Immature natural killer cell (primary cell): ENCODE data around the gene AQP12B. TPM values are rescaled to one million over a fixed set of nuclear protein-coding genes. Genes with fewer than 3 reads are reported as not detected.
A peak's percentile ranks its signal among the peaks of the same experiment; 100 is the strongest.

Experiments used
- DNase-seq, 3 donors: peaks; one replicate each; pipeline ENCODE4 v3.0.0; 2022; ENCODE audit warnings: mixed read lengths in 1 of 3
- H3K27ac Mint-ChIP-seq, 6 donors: one replicate each; pipeline ENCODE4 v1.8.0; 2020; ENCODE audit warnings: mixed read lengths in 6 of 6, mild to moderate bottlenecking in 5 of 6, inconsistent platforms in 4 of 6, moderate library complexity in 3 of 6
- H3K27me3 Mint-ChIP-seq, 3 donors: one replicate each; pipeline ENCODE4 v1.8.0; 2020 to 2021; ENCODE audit warnings: low read depth in 3 of 3, mild to moderate bottlenecking in 3 of 3, mixed read lengths in 3 of 3, moderate library complexity in 3 of 3, inconsistent platforms in 1 of 3
- H3K36me3 Mint-ChIP-seq, 3 donors: one replicate each; pipeline ENCODE4 v1.8.0; 2020; ENCODE audit warnings: mixed read lengths in 3 of 3, inconsistent platforms in 2 of 3, mild to moderate bottlenecking in 2 of 3
- H3K4me1 Mint-ChIP-seq, 2 donors: one replicate each; pipeline ENCODE4 v1.8.0; 2020; ENCODE audit warnings: inconsistent platforms in 2 of 2, mild to moderate bottlenecking in 2 of 2, mixed read lengths in 2 of 2, moderate library complexity in 1 of 2
- H3K4me3 Mint-ChIP-seq, 5 donors: one replicate each; pipeline ENCODE4 v1.8.0; 2020; ENCODE audit warnings: mild to moderate bottlenecking in 5 of 5, mixed read lengths in 5 of 5, inconsistent platforms in 3 of 5, moderate library complexity in 3 of 5
- H3K9me3 Mint-ChIP-seq, 6 donors: one replicate each; pipeline ENCODE4 v1.8.0; 2020; ENCODE audit warnings: mild to moderate bottlenecking in 6 of 6, mixed read lengths in 6 of 6, inconsistent platforms in 4 of 6, moderate library complexity in 3 of 6
- polyA plus RNA-seq, 3 donors: library from polyadenylated mRNA; unstranded; fragments of 300-500 nt; fragmentation: Illumina TruSeq; gene quantifications; one replicate each; pipeline ENCODE4 v1.2.3, GENCODE V29; 2021

AQP12B gene
- polyA plus RNA-seq, 3 donors from 2014 or later, result not detected

DNA sequence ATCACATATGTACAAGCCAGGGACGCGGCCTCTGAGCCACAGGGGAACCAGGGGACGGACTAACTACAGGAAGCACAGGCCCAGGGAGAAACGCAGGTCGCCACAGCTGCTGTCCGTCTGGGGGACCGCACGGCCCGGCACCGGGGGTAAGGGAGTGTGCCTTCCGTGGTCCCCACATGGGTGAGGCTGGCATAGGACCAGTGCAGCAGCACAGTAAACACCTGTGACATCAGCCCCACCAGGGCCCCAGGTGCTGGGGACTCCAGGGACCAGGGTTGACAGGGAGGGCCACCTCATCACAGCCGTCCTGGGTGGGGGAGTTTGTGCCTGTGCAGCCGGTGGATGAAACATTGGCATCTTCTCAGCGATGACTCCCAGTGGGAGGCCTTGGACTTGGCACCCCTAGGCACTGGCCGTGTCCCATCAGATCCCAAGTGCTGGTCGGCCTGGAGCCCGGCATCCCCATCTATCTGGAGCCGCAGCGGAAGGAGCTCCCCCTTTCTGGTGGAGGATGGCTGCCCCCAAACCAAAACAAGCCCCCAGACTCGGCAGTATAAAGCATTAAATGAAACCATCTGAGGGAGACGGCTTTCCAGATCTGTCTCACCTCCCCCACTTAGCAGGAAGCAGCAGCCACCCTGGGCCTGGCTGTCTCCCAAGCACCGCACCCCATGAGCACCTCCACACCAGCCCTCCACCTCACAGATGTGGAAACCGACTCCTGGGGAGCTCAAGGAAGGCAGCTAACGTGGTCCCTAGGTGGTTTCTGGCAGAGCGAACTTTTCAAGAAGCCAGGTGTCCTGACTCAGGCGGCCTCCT is 31.5 kb upstream of the AQP12B start:
- H3K9me3 Mint-ChIP-seq, result no peaks in the 10 kb centered on the region
- no peaks in the 10 kb centered on the region for H3K4me1 Mint-ChIP-seq
- no peak overlapping the region for H3K27ac Mint-ChIP-seq
- H3K4me3 Mint-ChIP-seq, result no peak overlapping the region
- H3K36me3 Mint-ChIP-seq, result no peaks in the 10 kb centered on the region
- H3K27me3 Mint-ChIP-seq, result peaks cover 0 to 1% (median 0%) of the 10 kb centered on the region in 3 donors
- no peak for DNase-seq

DNA sequence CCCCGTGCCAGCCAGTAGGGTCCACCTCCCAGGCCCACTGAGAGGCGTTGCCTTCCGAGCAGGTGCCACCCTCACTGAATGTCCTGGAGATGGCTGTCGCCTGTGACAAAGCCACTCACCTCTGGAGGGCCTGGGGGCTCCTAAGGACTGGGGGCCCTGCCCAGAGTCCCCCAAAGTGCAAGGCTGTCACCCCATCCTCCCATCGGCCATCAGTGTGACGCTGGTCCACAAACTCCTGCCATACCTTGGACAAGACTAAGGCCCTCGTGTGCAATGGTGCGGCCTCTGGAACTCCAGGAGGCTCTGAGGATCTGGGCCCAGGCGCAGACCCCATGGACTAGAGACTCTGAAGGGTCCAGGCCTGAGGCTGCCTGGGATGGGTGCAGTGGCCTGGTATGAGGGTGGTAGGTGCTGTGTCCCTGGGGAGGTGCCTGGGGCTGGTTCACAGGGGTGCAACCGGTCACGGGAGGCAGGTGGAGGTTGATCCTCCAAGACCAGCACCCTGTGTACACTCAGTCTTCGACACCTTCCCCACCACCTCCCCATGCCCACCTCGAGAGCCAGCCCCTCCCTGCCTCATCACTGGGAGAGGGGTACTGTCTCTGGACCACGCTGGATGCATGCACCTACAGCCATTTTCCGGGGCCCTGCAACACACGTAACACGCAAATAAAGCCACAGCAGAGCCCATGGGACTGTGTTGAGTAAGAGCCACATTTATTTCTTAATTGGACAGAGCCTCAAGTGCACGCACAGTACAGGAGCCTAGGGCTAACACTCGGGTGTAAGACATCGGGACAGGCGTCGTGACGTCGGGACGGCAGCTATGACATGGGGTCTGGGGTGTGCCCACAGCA is 30.6 kb upstream of the AQP12B start:
- DNase-seq, result no peak
- H3K27me3 Mint-ChIP-seq, result peaks cover 0 to 4% (median 0%) of the 10 kb centered on the region in 3 donors
- no peaks in the 10 kb centered on the region for H3K36me3 Mint-ChIP-seq
- no peaks in the 10 kb centered on the region for H3K9me3 Mint-ChIP-seq
- H3K27ac Mint-ChIP-seq, result no peak overlapping the region
- no peak overlapping the region for H3K4me3 Mint-ChIP-seq
- no peaks in the 10 kb centered on the region for H3K4me1 Mint-ChIP-seq

DNA sequence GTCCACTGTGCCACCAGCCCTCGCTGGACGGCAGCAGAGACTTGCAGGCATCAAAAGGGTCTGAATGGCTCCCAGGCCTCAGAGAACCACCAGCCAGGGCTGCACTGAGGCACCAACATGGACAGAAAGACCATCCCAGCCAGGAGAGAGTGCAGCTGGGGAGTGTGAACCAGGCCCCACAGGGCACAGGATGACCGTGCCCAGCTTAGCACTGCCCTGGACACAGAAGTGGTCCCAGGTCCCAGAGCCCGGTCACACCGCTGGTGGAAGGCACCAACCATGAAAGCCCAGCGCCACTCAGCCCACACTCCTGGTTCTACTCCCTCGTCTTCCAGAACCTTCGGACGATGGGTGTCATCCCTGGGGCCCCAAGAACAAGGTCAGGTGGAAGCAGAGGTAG is 29.4 kb upstream of the AQP12B start:
- no peak for DNase-seq
- peaks cover 0 to 5% (median 0%) of the 10 kb centered on the region in 3 donors for H3K27me3 Mint-ChIP-seq

DNA sequence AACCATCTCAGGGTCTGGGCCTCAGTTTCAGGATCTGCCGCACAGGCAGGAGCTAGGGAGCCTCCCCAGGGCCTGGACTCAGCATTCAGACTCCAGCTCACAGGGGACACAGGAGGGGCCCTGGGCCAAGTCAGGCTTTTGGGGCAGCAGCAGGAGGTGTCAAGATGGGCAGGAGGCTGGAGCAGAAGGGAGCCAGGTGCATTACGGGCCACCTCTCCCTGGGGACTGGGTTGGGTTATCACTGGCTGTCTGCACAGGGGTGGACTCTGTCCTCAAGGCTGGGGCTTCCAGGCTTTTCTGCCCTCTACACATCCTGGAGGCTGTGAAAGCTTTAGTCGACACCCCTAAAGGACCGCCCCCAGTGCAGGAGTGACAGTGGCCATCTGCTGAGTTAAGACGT is 29.0 kb upstream of the AQP12B start:
- H3K4me1 Mint-ChIP-seq, result no peaks in the 10 kb centered on the region
- no peaks in the 10 kb centered on the region for H3K36me3 Mint-ChIP-seq
- H3K27ac Mint-ChIP-seq, result no peak overlapping the region
- peaks cover 0 to 7% (median 0%) of the 10 kb centered on the region in 3 donors for H3K27me3 Mint-ChIP-seq
- no peaks in the 10 kb centered on the region for H3K9me3 Mint-ChIP-seq
- no peak for DNase-seq
- H3K4me3 Mint-ChIP-seq, result no peak overlapping the region

More for the DNA sequence above, 29.4 kb upstream of the AQP12B start:
- Mint-ChIP-seq H3K4me1 (no peaks in the 10 kb centered on the region), H3K9me3 (no peaks in the 10 kb centered on the region), H3K36me3 (no peaks in the 10 kb centered on the region), H3K27ac (no peak overlapping the region), H3K4me3 (no peak overlapping the region)

DNA sequence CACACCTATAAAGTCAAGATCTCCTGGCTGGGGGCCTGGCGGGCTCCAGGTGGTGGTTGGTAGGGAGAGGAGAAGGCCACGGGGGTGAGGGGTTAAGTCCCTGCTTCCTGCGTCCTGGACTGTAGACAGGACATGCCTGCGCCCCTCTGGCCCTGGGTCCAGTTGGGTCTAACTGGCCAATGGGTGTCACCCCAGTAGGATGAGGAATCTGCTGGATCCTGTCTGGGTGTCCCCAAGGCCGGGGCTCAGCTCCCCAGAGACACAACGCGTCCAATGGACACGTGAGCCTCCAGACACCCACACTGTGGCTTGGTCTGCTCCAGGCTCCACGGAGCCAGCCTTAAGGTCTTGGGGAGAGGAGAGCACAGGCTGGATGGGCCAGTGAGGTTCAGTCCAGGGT is 28.6 kb upstream of the AQP12B start:
- H3K4me3 Mint-ChIP-seq, result no peak overlapping the region
- no peaks in the 10 kb centered on the region for H3K36me3 Mint-ChIP-seq
- no peaks in the 10 kb centered on the region for H3K9me3 Mint-ChIP-seq
- peaks cover 0 to 7% (median 0%) of the 10 kb centered on the region in 3 donors for H3K27me3 Mint-ChIP-seq
- H3K4me1 Mint-ChIP-seq, result no peaks in the 10 kb centered on the region
- no peak for DNase-seq
- no peak overlapping the region for H3K27ac Mint-ChIP-seq

DNA sequence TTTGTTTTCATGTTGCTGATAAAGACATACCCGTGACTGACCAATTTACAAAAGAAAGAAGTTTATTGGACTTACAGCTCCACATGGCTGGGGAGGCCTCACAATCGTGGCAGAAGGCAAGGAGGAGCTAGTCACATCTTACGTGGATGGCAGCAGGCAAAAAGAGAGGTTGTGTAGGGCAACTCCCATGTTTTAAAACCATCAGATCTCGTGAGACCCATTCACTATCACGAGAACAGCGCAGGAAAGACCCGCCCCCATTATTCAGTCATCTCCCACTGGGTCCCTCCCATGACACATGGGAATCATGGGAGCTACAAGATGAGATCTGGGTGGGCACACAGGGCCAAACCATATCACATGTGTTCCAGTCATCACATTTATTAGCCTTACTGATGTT is 25.8 kb upstream of the AQP12B start:
- Mint-ChIP-seq H3K9me3 (no peaks in the 10 kb centered on the region), H3K4me1 (peaks cover 3 to 10% of the 10 kb centered on the region in 2 donors), H3K27me3 (peaks cover 0 to 12% (median 5%) of the 10 kb centered on the region in 3 donors), H3K36me3 (no peaks in the 10 kb centered on the region), H3K27ac (peak overlapping the region in 1 of 6 donors; percentile 25), H3K4me3 (no peak overlapping the region)
- DNase-seq, result no peak

DNA sequence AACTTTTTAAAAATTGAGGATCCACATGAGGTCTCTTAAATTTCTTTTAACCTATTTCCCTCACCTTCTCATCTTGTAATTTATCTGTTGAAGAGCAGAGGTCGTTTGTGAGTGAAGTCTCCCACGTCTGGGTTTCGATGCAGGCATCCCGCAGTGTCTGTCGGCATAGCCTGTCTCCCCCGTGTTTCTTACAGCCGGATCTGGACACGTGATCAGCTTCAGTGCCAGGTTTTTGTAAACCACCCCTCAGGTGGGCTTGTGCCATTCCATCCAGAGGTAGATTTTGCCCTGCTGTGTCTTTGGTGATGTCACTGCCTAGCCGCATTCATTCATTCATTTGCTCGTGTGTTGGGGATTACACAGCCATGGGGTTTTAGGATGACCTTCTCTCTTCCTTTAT is 25.1 kb upstream of the AQP12B start:
- Mint-ChIP-seq H3K4me1 (peaks cover 3 to 10% of the 10 kb centered on the region in 2 donors), H3K27me3 (peaks cover 0 to 12% (median 7%) of the 10 kb centered on the region in 3 donors), H3K9me3 (no peaks in the 10 kb centered on the region), H3K4me3 (no peak overlapping the region), H3K27ac (no peak overlapping the region), H3K36me3 (no peaks in the 10 kb centered on the region)
- no peak for DNase-seq

DNA sequence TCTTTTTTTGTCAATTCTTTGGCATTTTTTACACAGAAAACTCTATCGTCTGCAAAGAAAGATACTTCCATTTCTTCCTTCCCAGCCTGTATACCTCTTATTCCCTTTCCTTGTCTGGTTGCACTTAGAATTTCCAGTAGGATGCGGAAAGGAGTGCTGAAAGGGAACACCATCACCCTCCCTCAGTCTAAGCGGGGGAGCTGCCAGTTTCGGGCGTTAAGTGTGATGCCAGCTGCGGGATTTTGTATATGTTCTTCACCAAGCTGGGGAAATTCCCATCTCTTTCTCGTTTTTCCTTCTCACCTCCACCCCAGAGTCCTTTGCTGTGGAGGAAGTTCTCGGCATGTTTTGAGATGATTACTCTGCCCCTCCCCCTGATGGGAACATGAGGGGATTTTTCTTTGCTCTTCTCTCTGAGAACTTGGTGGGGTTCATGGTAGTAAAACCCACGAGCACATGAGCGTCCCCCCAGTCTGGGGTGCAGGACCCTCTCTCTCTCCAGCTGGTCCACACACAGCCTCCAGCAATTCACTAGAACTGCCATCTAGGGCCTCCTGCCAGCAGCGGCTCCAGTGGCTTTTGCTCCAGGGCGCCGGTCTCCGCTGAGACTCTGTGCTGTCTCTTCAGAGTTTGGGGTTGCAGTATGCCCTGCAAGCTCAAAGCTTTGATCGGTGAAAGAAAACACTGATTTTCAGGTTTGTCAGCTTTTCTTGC is 24.5 kb upstream of the AQP12B start:
- Mint-ChIP-seq H3K9me3 (no peaks in the 10 kb centered on the region), H3K27me3 (peaks cover 0 to 12% (median 7%) of the 10 kb centered on the region in 3 donors), H3K36me3 (no peaks in the 10 kb centered on the region), H3K27ac (no peak overlapping the region), H3K4me1 (peaks cover 3 to 10% of the 10 kb centered on the region in 2 donors), H3K4me3 (no peak overlapping the region)
- DNase-seq, result no peak

DNA sequence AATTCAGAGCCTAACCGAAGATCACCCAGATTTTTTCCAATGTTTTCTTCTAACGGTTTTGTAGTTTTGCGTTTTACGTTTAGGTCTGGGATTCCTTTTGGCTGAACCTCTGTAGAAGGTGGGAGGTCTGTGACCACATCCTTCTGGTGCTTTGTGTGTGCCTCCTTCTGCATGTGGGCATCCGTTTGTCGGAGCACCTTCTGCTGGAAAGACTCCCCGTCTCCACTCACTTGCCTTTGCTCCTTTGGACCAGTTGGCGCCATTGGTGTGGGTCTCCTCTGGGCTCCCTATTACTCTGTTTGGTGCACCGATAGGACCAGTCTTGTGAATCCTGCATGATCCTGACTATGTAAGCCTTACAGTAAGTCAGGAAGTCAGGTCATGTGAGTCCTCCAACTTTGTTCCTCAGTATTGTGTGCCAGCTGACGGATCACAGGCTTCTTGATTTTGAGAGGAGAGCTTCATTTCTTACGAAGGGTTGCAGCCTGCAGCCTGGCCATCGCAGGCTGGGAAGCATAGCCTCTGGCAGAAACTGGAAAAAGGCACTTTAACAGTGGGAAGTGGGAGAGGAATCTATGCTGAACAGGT is 22.6 kb upstream of the AQP12B start:
- no peak overlapping the region for H3K4me3 Mint-ChIP-seq
- H3K4me1 Mint-ChIP-seq, result peaks cover 3 to 10% of the 10 kb centered on the region in 2 donors
- peaks cover 2 to 12% (median 7%) of the 10 kb centered on the region in 3 donors for H3K27me3 Mint-ChIP-seq
- no peaks in the 10 kb centered on the region for H3K9me3 Mint-ChIP-seq
- no peaks in the 10 kb centered on the region for H3K36me3 Mint-ChIP-seq
- no peak overlapping the region for H3K27ac Mint-ChIP-seq
- DNase-seq, result no peak

DNA sequence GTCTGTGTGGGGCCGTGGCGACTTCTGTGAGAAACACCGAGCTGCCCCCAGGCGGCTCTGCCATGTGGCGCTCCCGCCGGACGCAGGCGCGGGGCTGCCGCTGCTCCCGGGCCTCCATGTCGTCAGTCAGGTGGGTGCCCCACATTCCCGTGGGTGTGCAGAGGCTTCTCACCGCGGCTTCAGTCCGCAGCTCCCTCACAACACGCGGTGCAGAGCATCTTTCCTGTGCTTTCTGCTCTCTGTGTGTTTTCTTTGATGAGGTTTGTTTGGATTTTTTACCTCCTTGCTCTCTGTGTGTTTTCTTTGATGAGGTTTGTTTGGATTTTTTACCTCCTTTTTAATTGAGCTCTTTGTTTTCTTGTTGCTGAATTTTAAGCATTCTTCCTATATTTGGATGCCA is 22.0 kb upstream of the AQP12B start:
- DNase-seq, result no peak
- H3K4me1 Mint-ChIP-seq, result peaks cover 3 to 10% of the 10 kb centered on the region in 2 donors
- no peaks in the 10 kb centered on the region for H3K9me3 Mint-ChIP-seq
- no peak overlapping the region for H3K4me3 Mint-ChIP-seq
- H3K36me3 Mint-ChIP-seq, result no peaks in the 10 kb centered on the region
- no peak overlapping the region for H3K27ac Mint-ChIP-seq
- peaks cover 2 to 12% (median 7%) of the 10 kb centered on the region in 3 donors for H3K27me3 Mint-ChIP-seq

DNA sequence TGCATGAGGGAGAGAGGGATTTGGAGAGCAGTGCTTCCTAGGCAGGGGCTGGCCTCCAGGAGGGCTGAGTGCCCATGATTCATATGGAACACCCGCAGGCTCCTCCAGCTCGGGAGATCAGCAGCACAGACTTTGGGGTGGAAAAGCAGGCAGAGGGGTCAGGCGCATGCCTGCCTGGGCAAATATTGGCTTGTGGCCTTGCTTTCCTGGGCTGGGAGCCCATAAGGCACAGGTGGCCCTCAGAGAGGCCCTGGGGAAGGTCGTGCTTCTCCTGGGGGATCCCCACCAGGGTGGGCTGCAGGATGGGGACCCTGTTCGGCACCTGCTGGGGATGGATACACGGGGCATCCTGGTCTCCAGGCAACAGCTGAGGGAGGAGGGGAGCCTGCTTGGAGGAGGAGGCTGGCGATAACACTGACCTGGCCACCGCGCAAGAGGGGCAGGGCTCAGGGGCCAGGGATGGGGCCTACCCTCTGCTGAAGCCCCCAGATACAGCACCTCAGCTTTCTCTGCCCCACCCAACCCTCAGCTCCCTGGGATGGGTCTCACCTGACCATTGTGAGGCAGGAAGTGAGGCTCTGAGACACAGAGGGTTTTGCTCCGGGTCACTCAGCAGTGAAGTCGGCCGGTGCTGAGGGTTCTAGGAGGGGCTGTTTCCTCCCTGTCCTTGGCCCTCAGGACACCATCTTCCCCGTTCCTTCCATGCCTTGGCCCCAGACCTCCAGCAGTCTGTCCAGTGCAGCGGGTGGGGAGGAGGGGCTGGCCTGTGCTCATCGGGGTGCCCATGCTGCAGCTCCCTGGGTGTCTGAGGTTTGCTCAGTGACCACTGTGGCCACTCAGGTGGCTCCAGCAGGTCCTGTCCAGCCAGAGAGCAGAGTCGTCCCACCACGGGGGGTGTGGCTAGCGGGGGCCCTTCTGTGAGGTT is 21.0 kb upstream of the AQP12B start:
- no peak for DNase-seq
- Mint-ChIP-seq H3K36me3 (no peaks in the 10 kb centered on the region), H3K27me3 (peaks cover 2 to 11% (median 7%) of the 10 kb centered on the region in 3 donors), H3K27ac (no peak overlapping the region), H3K4me1 (peaks cover 3 to 10% of the 10 kb centered on the region in 2 donors), H3K9me3 (no peaks in the 10 kb centered on the region), H3K4me3 (no peak overlapping the region)

DNA sequence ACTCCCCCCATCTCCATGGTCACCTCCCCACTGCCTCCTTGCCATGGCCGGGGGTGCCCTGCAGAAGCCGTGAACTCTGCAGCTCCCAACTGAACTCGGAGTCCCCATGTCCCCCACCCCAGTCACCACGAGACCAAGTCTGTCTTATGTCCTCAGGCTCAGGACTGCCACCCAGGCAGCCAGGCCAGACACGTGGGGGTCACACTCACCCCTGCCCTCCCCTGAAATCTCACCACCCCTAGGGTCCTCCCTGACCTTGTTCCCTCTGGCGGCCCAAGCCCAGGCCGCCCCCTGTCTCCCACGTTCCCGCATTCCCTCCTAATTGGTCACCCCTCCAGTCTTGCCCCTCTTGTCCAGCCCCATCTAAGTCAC is 19.9 kb upstream of the AQP12B start:
- Mint-ChIP-seq H3K4me1 (peaks cover 3 to 10% of the 10 kb centered on the region in 2 donors), H3K9me3 (no peaks in the 10 kb centered on the region), H3K27me3 (peaks cover 2 to 7% (median 7%) of the 10 kb centered on the region in 3 donors), H3K36me3 (no peaks in the 10 kb centered on the region), H3K4me3 (no peak overlapping the region), H3K27ac (no peak overlapping the region)
- DNase-seq, result no peak
